Stimulated activated CD4-positive, alpha-beta T cell treated with anti-CD3 and anti-CD28 coated beads, Interleukin-12 subunit alpha, Interleukin-12 subunit beta, amount 100 ng/mL, for 24 hours (primary cell): ENCODE data around the gene AUH.

Source experiments
- DNase-seq, 2 experiments: peaks; one replicate each; pipeline ENCODE4 v3.0.0-alpha.2; 2020; ENCODE audit warnings: low read depth in 2 of 2

The AUH gene

DNA sequence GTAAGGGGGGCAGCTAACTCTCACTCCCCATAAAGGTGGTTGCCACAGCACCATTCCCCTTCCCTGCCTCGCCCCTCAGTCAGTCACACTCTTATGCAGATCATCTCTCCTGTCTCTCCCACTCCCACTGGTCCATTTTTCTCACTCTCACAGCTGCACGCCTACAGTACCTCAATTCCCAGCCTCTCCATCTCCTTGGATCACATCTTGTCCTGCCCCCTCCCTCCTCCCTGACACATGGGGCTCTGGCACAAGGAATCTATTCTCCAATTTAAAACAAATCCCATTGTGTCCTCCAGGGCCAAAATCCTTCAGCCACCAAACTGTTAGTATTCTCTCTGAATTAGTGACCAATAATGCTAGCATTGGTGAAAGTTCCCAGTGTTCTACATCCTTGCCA lies 114.4 kb downstream of the AUH start:
- DNase-seq, result no peak

DNA sequence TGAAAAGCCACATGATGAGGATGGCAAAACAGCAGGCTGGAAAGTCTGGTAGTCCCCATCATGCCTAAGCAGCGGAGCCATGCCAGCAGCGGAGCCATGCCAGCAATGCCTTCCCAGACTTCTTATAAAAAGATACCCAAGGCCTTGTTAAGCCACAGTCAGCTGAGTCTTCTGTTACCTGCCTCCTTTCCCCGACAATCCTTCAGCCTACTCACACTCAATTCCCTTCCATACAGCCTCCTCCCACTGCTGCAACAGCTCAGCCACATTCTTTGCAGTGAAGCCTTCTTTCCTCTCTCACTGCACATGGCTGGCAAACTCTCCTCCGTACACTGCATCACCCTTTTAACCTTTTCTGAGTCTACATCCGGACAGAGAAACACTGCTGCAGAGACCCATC lies 114.9 kb downstream of the AUH start:
- no peak for DNase-seq

DNA sequence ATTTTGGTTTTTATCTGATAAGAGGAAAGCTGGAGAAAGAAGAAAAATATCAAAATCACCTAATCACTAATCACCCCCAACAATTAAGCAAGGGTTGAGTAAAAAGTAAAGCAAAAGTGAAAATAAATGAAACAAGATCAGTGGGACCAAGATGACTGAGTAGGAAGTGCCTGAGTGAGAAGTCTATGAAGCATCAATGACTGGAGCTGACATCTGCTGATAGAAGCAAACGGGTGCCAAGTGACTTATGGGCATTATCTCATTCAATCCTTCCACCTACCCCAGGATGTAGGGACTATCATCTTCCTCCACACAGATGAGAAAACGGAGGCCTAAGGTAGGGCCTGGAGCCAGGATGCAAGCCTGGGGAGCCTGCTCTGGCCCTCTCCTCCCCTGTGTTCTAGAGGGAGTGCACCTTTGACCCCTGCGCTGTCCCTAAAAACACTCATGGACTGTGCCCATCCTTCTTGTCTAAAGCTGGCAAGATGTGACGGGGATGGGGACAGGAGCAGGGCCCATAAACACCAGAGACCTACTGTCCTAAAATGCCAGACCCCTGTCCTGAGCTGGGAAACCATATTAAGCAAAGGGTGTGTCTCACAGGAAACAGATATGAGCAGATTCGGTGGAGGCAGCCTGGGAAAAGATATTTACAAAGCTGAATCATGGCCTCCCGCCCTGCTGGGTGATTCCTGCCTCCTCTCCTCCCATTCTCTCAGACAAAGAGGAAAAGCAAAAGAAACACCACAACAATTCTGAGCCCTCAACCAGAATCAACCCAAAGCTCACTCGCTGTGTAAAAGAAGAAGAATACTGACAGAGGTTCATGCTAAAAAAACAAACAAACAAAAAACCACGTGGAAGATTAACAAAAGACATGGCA lies 116.0 kb downstream of the AUH start:
- DNase-seq, result no peak

DNA sequence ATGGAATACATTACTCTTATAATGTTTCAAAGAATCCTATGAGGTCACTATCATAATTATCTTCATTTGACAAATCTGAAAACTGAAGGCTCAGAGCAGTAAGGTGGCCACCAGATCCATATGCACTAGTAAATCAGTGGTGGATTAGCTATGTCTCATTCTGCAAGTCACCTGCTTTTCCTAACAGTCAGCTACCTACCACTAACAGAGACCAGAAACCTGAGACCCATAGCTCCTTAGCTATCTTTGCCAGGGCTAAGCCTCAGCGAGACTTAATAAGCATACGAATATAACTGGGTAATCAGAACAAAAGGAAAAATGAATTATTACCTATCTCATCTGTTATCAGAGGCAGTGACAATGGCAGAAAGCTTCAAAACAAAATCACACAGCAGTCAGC lies 118.7 kb downstream of the AUH start:
- DNase-seq, result no peak

DNA sequence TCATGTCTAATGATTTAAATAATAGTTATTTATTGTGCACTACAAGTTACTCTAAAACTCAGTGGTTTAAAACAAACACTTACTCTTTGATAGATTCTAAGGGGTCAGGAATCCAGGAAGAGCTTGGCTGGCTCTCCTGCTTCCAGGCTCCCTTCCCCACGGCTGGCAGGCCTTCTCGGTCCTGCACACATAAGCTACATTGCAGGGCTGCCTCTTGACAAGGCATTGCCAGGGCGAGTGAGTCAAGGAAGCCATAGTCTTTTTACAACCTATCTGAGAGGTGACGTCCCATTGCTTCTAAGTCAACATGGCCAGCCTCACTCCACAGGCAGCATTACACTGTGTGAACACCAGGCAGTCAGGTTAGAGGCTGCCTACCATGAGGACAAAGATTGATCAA lies 119.8 kb downstream of the AUH start:
- DNase-seq, result no peak

DNA sequence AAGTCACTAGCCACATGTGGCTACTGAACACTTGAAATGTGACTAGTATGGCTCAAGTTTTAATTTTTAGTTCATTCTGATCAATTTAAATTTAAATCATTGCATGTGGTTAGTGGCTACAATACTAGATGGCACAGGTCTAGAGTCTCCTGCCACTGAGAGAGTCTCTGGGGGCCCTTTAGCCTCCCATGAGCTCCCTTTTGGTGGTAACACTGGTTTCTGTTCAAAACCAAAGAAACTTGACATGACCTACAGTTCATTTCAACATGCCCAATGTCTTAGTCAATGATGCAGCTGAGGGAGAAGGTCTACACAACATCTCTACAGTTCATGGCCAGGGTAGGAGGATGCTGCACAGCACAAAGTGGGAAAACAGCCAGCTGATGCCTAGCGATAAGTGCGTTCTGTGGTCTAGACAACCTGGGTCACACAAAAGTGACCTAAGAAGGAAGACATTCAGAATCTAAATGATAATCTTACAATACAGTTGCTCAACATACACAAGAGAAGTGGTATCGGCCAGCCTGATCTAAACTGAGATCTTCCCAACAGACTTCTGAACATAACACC lies 121.0 kb downstream of the AUH start:
- DNase-seq, result no peak

DNA sequence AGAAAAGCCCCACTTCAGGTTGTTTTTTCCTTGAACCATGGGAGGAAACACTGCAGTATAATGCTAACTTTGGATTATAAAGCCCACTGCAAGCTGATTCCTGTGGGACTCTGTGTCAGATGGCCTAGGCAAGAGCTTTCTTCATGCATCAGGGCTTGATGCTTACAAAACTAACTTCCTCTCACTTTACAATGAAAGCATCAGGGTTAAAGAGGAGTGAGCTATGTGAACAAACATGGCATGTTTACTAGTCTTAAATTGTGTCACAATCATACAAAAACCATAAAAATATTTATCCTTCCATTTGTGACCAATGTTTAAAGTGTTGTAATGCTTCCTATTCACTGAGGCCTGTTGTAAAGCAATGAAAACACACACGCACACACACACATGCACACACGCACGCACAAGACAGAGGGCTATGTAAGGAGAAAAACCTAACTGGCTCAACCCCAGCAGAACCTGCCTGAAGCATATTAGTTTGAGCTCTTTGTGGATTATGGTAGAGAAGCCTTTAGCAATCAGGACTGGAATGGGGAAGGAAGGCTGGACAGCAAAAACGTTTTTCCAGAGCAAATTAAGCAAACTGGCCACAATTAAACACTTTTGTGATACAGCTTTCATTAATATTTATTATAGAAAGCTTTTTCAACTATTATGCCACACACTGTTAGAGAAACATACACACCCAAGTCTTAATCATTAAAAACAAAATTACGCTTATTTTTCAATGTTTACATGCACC lies 122.2 kb downstream of the AUH start:
- no peak for DNase-seq

DNA sequence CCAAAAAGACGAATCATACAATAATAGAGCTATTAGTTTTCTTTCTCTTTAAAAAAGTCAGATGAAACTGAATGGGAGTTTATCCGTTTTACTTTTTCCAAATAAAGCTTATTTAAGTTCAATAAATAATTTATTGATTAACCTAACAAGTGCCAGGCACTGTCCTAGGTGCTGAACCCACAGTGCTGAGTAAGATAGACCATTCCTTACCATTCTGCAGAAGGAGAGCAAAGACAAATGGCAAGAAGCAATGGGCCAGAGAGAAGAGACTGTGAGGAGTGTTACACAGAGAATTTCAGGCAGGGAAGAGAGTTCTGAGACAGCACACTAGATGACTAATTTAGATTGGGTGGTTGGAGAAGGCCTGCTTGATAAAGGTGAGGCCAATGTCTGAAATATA lies 127.2 kb downstream of the AUH start:
- no peak for DNase-seq

DNA sequence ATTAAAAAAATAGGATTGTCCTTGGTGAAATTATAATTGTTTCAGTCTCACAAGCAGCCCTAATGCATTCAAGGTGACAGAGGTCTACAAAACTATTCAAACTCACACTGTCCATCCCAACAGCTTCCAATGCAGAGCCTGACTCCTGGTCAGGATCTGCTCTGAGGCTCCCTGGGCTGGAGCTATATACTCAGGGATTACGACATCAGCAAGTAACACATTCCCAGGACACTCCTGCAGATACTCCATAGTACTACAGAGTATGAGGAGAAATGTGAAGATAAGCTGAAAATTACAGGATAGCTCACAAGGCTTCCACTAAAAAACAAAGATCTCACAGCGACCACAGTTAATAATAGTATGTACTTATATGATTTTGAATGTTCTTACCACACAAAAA lies 130.1 kb downstream of the AUH start:
- DNase-seq, result no peak

DNA sequence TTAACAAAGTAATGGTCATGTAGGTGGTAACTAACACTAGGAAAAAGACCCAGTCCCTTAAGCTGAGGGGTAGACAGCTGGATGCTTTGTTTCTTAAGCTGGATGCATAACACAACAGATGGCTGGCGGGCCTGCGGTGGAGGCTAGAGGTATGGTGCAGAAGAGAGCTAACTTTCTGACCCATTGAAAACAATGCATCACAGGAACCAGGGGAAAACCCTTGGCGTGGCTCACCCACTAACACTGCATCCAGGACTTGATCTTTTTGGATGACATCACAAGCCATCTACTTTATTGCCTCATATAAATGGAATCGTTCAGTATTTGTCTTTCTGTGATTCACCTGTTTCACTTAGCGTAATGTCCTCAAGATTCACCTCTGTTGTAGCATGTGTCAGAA lies 138.7 kb downstream of the AUH start:
- no peak for DNase-seq

DNA sequence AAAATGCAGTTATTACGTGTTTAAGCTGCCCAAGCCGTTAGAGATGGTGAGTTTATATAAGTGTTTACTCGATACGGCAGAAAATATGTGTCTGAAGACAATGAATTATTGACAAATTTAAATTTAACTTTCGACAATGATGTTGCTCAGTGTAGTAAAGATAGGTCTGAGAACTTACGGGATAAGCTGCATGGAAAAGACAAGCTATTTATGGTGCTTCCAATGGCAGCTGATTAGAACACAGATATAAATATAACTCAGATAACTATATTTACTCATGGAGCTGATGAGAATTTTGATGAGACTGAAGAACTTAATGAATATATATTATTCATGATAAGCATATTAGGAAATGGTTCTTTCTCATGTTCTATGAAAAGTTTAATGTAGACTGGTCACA lies 139.3 kb downstream of the AUH start:
- DNase-seq, result no peak

DNA sequence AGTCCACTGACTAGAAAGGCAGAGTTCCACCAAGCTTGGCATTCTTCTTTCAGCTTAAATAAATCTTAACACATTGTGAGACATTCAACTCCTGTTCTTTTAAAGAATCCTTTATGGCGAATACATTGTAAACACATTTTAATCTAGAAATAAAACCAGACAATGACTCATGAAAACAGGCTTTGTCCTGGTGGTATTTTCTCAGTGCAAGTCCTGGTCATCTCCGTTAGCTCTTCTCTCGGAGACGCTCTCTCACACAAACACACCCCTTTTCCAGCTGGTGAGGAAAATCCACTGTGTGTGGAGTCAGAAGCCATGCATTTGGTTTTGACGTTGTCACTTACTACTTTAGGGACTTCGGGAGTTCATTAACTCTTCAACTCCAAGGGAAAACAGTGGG lies 140.4 kb downstream of the AUH start:
- DNase-seq, result no peak

DNA sequence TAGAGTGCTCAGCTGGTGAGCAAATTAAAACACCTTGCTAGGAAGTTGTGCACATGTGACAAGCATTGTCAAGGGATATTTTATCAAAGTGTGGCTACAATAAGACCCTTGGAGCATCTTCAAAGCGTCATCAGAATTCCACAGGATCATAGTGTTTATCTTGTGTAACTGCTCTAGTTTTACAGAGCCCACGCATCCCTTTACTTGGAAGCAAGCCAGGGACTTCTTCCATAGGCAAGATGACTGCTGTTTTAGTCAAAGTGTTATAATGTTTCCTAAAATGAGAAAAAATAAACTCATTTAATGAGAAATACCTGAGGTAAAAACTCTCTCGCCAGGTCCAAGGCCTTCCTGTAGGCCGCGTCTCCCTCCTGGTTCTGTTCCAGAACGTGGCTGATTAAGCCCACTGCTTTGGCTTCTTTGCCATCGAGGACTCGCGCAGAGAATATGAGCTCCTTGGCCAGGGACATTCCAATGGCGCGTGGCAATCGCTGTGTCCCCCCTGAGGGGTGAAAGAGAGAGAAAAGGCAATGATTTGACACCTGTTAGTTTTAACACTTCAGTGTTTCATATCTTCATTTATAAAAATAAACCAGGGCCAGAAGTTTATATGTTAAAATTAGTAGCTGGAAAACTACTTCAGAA lies 141.1 kb downstream of the AUH start:
- no peak for DNase-seq

DNA sequence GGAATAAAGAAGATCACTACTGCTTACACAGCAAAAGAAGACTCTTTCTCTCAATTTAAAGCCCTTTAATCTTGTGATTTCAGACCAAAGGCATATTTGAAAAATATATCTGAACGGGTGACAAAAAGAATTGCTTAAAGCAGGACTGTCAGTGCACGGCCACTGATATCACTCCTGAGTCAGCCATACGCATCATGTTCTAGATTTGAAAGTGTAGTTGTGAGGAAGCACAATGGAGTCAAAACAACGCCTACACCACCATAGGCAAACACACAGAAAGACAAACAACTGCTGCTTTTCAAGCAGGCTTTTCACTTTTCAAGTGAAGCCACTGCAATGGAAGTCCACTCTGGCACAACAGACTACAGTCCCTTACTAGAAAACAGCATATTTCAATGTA lies 141.7 kb downstream of the AUH start:
- DNase-seq, result no peak

DNA sequence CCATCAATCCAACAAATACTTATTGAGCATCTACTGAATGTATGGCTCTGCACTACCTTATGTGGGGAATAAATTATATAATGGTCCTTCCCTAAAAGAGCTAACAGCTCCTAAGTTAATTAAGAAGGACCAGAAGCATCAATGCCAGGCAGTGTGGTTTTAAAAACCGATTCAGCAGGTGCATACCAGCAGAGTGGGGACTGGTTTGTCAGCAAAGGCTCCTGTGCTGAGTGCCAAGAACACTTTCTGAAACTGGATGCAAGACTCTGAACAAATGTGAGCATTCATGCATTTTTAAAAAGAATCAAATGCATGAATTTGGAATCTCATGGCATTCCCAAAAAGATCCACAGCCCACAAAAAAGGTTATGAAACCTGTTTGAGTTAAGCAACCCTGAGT lies 142.2 kb downstream of the AUH start:
- DNase-seq, result no peak

DNA sequence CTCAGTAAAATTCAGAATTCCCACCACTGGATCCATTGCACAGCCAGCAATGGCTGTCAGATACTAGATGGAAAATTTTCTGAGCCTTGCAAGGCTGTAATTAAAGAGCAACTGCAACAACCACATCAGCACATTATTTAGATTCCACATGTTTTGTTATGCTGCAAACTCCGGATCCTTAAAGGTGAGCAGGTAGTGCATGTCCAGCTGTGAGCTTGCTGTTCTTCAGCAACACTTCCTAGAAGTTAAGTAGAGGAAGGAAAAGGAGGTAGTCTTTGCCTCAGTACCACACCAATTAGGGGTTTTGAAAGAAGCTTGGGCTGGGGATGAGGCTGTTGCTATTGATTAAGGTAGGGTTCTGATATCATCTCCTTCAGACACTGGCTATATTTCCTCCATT lies 144.3 kb downstream of the AUH start:
- DNase-seq, result no peak

DNA sequence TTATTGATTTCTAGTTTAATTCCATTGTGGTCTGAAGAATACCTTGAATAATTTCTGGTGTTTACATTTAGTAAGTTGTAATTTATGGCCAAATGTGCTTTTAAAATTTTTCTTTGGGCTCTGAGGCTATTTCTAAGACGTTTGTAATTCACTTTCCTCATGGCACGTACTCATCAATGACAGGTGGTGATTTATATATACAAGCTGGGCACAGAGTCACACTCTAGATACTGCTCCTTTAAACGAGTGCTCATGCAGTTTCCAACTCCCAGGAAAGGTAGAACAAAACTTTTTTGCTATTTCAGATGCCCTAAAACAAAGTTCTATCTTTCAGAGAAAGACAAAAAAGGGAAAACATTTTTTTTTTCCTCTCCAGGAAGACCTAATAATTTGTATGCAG lies 146.9 kb downstream of the AUH start:
- no peak for DNase-seq

DNA sequence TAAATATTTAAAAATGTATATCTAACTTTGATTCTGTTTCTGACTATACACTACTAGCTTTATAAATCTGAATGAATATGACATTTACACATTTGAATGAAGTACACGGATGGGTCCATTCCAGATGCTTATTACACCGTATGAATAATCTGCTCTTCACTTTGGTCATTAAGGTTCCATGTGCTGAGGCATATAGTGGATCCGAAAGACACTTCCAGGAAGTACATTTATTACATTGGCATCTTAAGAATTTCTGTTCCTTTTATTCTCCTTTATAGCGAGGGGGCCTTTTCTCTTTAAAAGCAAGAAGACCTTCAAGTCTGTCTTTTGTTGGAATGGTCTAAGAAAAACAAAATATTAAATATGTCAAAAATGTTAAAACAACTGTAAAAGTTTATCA lies 147.6 kb downstream of the AUH start:
- DNase-seq, result no peak

DNA sequence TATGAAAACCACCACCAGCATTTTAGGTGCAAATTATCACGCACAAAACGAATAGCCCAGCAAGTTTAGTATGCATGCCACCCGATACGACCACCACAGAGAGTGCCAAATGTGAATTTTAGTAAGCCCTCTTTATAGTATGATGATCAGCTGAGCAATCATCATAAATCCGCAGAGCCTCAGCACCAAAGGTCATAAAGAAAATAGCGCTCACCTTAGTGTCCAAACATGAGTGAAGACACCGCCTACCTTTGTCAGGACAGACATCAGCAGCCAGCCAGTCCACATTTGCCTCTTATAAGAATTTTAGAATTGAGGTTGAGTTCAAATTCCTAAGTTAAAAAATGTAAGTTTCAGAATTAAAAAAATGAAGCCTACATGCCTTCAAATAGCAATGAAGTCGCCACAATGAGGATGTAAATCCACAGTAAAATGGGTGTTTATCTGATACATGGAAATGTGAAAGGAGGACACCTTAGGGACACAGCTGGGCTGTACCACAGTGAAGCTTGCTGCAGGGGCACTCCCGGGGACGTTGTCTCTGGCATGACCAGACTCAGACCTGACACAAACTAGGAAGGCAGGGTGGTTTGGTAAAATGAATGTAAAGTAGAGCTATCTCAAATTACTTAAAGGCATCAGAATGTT lies 149.0 kb downstream of the AUH start:
- DNase-seq, result no peak

DNA sequence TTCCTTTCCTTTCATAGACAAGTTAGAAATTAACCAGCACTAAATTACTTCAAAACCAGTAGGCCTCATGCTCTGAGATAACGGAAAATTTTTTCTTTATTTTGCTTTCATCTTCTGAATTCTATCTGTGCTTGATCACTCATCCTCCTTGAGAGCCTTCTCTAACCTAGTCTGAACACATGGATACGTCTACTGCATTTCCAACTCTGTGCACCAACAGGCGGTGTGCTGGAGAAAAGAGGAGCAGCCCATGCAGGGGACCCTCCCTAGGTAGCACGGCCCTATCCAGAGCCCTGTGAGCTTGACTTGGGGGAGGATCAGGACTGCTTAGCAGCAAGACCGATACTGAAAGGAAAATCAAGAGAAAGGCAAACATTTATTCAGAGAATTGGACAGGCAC lies 149.8 kb downstream of the AUH start:
- DNase-seq, result no peak

DNA sequence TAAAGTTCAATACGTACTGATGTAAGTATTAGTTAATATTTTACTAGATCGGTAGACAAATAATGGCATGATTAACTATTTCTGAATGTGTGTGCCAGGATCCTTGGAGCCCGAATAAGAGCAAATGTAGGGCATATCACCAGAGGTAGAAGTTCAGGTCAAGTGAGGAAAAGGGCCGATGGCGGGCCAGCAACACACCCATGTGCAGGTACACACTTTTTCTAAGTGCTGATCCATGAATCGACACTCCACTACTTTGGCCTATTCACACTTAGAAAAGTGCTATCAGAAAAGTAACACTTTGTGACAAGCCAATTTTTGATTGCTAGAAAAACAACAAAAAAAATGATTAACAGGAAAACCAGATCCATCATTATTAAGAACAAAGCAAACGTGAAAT lies 150.3 kb downstream of the AUH start:
- DNase-seq, result no peak

DNA sequence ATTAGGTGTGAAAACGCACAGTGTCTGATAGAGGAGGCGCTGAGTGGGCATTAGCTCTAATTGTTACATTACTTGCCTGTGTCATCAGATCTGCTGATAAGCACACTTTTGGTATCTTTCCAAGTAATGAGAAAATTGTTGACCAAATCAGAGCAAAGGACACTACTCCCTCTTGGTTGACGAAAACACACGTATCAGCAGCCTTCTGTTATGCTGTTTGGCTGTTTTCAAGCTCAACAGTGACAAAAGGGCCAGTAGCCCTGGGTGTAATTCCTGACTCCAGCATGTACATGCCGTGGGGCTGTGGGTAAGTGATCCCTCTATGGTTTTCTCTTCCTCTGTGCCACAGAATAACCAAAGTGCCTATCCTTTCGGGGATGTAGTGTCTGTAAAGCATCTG lies 151.4 kb downstream of the AUH start:
- no peak for DNase-seq
